ENCODE results near the gene ZNF569.
A peak's percentile ranks its signal among the peaks of the same experiment; 100 is the strongest.

Gene ZNF569

GRCh38 chr19:37466798-37467607, at the start of gene ZNF569:
TSS of gene ZNF569 (minus strand) at chr19:37467444. CDS start at chr19:37444921, 22,523 bp downstream.
- in situ Hi-C loops (cut with HindIII; ENCODE audit: low sequenced_read_pairs): no loop called here
- no peak for TF ChIP-seq CTCF (IDR thresholded peaks at IDR 0.05; ENCODE audit: low read depth, low read length, missing control alignments)
- peak; percentile 86 for DNase-seq (ENCODE audit: low read depth)
- H3K4me3 ChIP-seq (ENCODE audit: low read depth, low read length): peak within 1 kb of the TSS; percentile 97

DNA sequence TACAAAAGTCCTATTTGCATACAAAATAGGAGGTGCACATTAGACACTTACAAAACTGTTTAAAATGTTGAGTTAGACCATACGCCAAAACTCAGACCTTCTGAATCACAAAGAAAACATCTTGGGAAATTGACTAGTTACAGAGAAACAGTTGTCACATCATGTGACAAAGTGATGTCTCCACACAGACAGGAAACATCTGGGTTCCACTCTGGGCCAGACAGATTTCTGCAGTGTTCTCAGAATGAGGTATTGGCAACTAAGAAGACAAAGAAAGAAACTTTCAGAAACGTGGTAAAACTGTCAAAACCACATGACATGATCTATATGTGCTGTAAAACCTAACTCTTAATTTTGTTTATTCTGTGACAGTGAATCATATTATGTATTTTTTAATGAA, 46.2 kb upstream of the ZNF569 start:
- no peak overlapping the region for H3K4me3 ChIP-seq (ENCODE audit: low read depth, low read length)
- no peak for TF ChIP-seq CTCF (IDR thresholded peaks at IDR 0.05; ENCODE audit: low read depth, low read length, missing control alignments)
- in situ Hi-C loops (cut with HindIII; ENCODE audit: low sequenced_read_pairs): no loop called here
- no peak for DNase-seq (ENCODE audit: low read depth)

- H3K4me3 ChIP-seq (ENCODE audit: low read depth, low read length): no peak overlapping the region
- no peak for TF ChIP-seq CTCF (IDR thresholded peaks at IDR 0.05; ENCODE audit: low read depth, low read length, missing control alignments)
- no peak for DNase-seq (ENCODE audit: low read depth)
- in situ Hi-C loops (cut with HindIII; ENCODE audit: low sequenced_read_pairs): no loop called here
Measured at GRCh38 chr19:37511821-37512220, 44.6 kb upstream of the ZNF569 start.

DNA sequence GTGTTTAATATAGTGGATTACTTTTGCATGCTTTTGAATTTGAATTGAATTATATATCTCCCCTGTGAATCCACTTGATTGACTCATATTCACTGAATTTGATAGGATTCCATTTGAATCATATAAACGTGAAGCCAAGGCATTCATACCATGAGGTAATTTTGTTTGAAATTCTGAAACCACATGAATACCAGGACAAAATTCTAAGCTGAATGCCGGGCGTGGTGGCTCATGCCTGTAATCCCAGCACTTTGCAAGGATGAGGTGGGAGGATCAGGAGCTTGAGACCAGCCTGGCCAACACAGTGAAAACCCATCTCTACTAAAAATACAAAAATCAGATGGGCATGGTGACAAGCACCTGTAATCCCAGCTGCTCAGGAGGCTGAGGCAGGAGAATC, 43.9 kb upstream of the ZNF569 start:
- DNase-seq (ENCODE audit: low read depth): no peak
- in situ Hi-C loops (cut with HindIII; ENCODE audit: low sequenced_read_pairs): no loop called here
- no peak for TF ChIP-seq CTCF (IDR thresholded peaks at IDR 0.05; ENCODE audit: low read depth, low read length, missing control alignments)
- H3K4me3 ChIP-seq (ENCODE audit: low read depth, low read length): no peak overlapping the region

- in situ Hi-C loops (cut with HindIII; ENCODE audit: low sequenced_read_pairs): no loop called here
- no peak for DNase-seq (ENCODE audit: low read depth)
- peak overlapping the region; percentile 69 for H3K4me3 ChIP-seq (ENCODE audit: low read depth, low read length)
- no peak for TF ChIP-seq CTCF (IDR thresholded peaks at IDR 0.05; ENCODE audit: low read depth, low read length, missing control alignments)
Measured at GRCh38 chr19:37507167-37507464, 39.9 kb upstream of the ZNF569 start.

- TF ChIP-seq CTCF (IDR thresholded peaks at IDR 0.05; ENCODE audit: low read depth, low read length, missing control alignments): no peak
- in situ Hi-C loops (cut with HindIII; ENCODE audit: low sequenced_read_pairs): no loop called here
Measured at GRCh38 chr19:37506387-37507166, 39.3 kb upstream of the ZNF569 start, which contains the start of gene ZNF793. TSS of gene ZNF793 (plus strand) at chr19:37506939. CDS start at chr19:37523440, 16,501 bp downstream.

More at GRCh38 chr19:37506387-37507166, 39.3 kb upstream of the ZNF569 start, which contains the start of gene ZNF793:
- H3K4me3 ChIP-seq (ENCODE audit: low read depth, low read length): peak within 1 kb of the TSS; percentile 69
- peak; percentile 54 for DNase-seq (ENCODE audit: low read depth)
